DND-41 (cell line): ENCODE results near the gene NKD2.

Experiments
- ATAC-seq: fragments of 200-7000 bp; cut with Tn5 transposase; 3 replicates; pipeline ENCODE4 v1.9.1; 2021; ENCODE audit warnings: low read depth; ENCODE audit not compliant: insufficient read depth
- DNase-seq: peaks from one replicate; pipeline ENCODE4 v3.0.0-alpha.2; 2020
- H2AFZ ChIP-seq: 2 replicates; pipeline ENCODE4 v1.6.0; 2012; ENCODE audit warnings: low read depth, low read length
- H3K27ac ChIP-seq: 2 replicates; pipeline ENCODE4 v1.5.1; 2012; ENCODE audit warnings: low read length, inconsistent platforms
- H3K27me3 ChIP-seq: fragments of 200-600 bp; sonication (generic); 2 replicates; pipeline ENCODE4 v1.6.0; 2012; ENCODE audit warnings: low read length, mild to moderate bottlenecking, inconsistent platforms; ENCODE audit not compliant: insufficient read depth, poor library complexity
- H3K36me3 ChIP-seq: 2 replicates; pipeline ENCODE4 v1.5.1; 2012; ENCODE audit warnings: low read length, inconsistent platforms; ENCODE audit not compliant: insufficient read depth
- H3K4me1 ChIP-seq: 2 replicates; pipeline ENCODE4 v1.5.1; 2012; ENCODE audit warnings: mild to moderate bottlenecking, low read length; ENCODE audit not compliant: insufficient read depth
- H3K4me2 ChIP-seq: 2 replicates; pipeline ENCODE4 v1.6.0; 2012; ENCODE audit warnings: mild to moderate bottlenecking, moderate library complexity, low read length, inconsistent platforms; ENCODE audit not compliant: insufficient read depth
- H3K4me3 ChIP-seq, 2 experiments: fragments of 200-600 bp in 1 of 2; shearing (Covaris generic) in 1 of 2; 2 replicates each; pipeline ENCODE4 v1.5.1; 2012 to 2016; ENCODE audit warnings: inconsistent platforms in 2 of 2, low read length in 2 of 2, mild to moderate bottlenecking in 2 of 2, low read depth in 1 of 2, moderate library complexity in 1 of 2
- H3K79me2 ChIP-seq: 2 replicates; pipeline ENCODE4 v1.6.0; 2012; ENCODE audit warnings: low read length, inconsistent platforms; ENCODE audit not compliant: insufficient read depth
- H3K9ac ChIP-seq: 2 replicates; pipeline ENCODE4 v1.6.0; 2012; ENCODE audit warnings: low read depth, mild to moderate bottlenecking, inconsistent platforms, low read length, moderate library complexity
- H3K9me3 ChIP-seq: 2 replicates; pipeline ENCODE4 v1.5.1; 2012; ENCODE audit warnings: low read length, moderate library complexity, mild to moderate bottlenecking, inconsistent platforms; ENCODE audit not compliant: insufficient read depth, severe bottlenecking
- H4K20me1 ChIP-seq: 2 replicates; pipeline ENCODE4 v1.6.0; 2012; ENCODE audit warnings: low read length; ENCODE audit not compliant: insufficient read depth
- EZH2 ChIP-seq: IDR thresholded peaks from 3 replicates; pipeline ENCODE4 v1.6.1; 2012; ENCODE audit warnings: borderline replicate concordance, low read depth, mild to moderate bottlenecking, moderate library complexity, low read length, inconsistent platforms; ENCODE audit not compliant: severe bottlenecking
- TF ChIP-seq, protein P1 (sequence below): IDR thresholded peaks from 2 replicates; pipeline ENCODE4 v1.5.1; 2012; ENCODE audit warnings: borderline replicate concordance, low read length, moderate library complexity, mild to moderate bottlenecking; ENCODE audit not compliant: poor library complexity, severe bottlenecking; ENCODE audit errors: extremely low read depth

NKD2 gene

DNA sequence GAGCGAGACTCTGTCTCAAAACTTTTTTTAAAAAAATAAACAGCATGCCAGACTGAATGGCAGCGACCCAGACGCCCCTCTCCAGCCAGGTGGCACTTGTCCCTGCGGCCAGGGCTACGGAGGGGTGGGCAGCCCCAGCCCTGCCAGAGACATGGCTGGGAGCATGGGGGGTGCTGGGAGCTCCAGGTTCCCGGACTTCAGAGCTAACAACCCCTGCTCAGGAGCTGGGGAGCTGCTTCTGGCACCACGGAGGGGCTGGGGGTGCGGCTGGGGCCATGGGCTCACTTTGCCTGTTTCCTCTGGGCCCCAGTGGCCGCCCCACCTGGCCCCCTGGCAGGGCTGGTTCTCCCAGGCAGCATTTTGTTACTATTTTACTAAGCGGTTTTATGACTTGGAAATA is 53.3 kb downstream of the NKD2 start:
- TF ChIP-seq, protein P1, sequence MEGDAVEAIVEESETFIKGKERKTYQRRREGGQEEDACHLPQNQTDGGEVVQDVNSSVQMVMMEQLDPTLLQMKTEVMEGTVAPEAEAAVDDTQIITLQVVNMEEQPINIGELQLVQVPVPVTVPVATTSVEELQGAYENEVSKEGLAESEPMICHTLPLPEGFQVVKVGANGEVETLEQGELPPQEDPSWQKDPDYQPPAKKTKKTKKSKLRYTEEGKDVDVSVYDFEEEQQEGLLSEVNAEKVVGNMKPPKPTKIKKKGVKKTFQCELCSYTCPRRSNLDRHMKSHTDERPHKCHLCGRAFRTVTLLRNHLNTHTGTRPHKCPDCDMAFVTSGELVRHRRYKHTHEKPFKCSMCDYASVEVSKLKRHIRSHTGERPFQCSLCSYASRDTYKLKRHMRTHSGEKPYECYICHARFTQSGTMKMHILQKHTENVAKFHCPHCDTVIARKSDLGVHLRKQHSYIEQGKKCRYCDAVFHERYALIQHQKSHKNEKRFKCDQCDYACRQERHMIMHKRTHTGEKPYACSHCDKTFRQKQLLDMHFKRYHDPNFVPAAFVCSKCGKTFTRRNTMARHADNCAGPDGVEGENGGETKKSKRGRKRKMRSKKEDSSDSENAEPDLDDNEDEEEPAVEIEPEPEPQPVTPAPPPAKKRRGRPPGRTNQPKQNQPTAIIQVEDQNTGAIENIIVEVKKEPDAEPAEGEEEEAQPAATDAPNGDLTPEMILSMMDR, result no peak
- no peak for TF ChIP-seq EZH2
- Histone ChIP-seq H3K79me2 (no peaks in the 10 kb centered on the region), H2AFZ (no peak overlapping the region), H3K4me2 (no peak overlapping the region), H3K9me3 (no peaks in the 10 kb centered on the region), H3K36me3 (no peaks in the 10 kb centered on the region), H3K4me1 (no peaks in the 10 kb centered on the region), H3K4me3 (no peak overlapping the region), H3K27me3 (no peaks in the 10 kb centered on the region), H3K27ac (no peak overlapping the region), H4K20me1 (no peaks in the 10 kb centered on the region), H3K9ac (no peak overlapping the region)
- DNase-seq (no peak), ATAC-seq (no peak)

DNA sequence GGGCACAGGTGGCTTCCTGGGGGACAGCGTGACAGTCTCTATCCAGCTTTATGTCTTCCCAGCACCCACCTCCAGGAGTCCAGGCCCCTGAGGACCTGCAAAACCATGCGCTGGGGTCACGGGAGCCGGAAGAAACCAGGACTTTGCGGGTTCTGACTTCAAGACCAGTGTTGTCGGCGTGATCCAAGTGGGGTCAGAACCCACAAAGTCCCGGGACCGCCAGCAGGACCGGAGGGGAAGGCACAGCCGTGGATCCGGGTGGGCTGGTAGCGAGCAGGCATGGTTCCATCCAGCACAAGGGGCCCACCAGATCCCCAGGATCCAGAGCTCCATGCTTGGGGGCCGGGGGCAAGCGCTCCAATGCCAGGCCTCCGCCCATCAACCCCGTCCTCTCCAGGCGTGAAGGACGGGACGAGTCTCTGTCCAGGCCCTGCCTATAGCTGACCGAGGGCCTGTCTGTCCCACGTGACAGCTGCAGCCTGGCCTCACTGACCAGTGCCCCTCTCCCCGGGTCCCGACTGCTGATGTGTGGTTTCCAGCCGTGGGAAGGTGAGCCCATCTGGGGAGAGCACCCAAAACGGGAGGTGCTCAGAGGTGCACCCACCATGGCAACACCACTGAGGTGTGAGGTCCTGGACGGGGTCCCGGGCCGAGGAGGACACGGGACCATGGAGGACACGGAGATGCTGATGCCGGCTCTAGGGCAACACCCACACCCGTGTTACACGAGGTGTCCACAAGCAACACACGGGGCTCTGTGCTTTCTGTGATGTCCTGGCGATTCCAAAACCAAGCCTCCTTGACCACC is 54.4 kb downstream of the NKD2 start:
- no peak overlapping the region for H3K9ac ChIP-seq
- TF ChIP-seq, protein P1, result no peak
- no peak for TF ChIP-seq EZH2
- DNase-seq, result no peak
- no peak overlapping the region for H3K4me3 ChIP-seq
- H3K36me3 ChIP-seq, result no peaks in the 10 kb centered on the region
- no peaks in the 10 kb centered on the region for H3K4me1 ChIP-seq
- no peak overlapping the region for H3K4me2 ChIP-seq
- no peak overlapping the region for H3K27ac ChIP-seq
- no peak overlapping the region for H2AFZ ChIP-seq
- no peak for ATAC-seq
- no peaks in the 10 kb centered on the region for H3K27me3 ChIP-seq
- no peaks in the 10 kb centered on the region for H4K20me1 ChIP-seq
- H3K9me3 ChIP-seq, result no peaks in the 10 kb centered on the region
- H3K79me2 ChIP-seq, result no peaks in the 10 kb centered on the region

DNA sequence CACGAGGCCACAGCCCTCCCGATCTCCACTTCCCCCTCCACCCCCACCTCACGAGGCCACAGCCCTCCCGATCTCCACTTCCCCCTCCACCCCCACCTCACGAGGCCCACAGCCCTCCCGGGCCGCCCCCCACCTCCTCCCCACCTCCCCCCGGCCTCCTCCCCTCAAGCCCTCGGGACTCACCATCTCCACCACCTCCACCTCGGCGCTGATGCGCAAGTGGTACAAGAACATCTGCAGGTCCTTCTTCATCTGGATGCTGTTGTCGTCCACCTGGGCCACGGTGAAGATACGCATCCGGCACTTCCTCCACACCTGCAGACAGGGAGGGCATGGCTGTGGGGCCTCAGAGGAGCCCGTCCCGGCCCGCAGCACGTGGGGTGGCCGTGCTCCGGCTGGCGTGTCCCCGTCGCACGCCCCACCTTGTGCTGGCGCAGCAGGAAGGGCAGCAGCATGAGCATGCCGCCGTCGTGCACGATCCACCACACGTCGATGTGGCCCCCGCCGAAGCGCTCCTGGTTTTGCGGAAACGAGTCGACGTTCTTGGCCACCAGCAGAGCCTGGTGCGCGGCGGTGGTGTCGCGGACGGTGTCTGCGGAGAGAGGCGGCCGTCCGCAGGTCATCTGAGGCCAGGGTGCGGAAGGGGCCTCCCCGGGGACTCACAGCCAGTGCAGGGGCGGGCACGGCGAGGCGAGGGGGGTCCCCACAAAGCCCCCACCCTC is 55.2 kb downstream of the NKD2 start:
- H3K4me3 ChIP-seq, result no peak overlapping the region
- no peaks in the 10 kb centered on the region for H3K79me2 ChIP-seq
- no peak overlapping the region for H3K9ac ChIP-seq
- H3K4me1 ChIP-seq, result no peaks in the 10 kb centered on the region
- DNase-seq (no peak), ATAC-seq (no peak)
- no peaks in the 10 kb centered on the region for H4K20me1 ChIP-seq
- no peaks in the 10 kb centered on the region for H3K27me3 ChIP-seq
- H3K4me2 ChIP-seq, result no peak overlapping the region
- H3K27ac ChIP-seq, result no peak overlapping the region
- H3K9me3 ChIP-seq, result no peaks in the 10 kb centered on the region
- TF ChIP-seq, protein P1, result no peak
- no peak for TF ChIP-seq EZH2
- H2AFZ ChIP-seq, result no peak overlapping the region
- H3K36me3 ChIP-seq, result no peaks in the 10 kb centered on the region
